ENCODE measurements around the gene AFF3. TPM values are rescaled to one million over a fixed set of nuclear protein-coding genes. Genes with fewer than 3 reads are reported as not detected.

The AFF3 gene
- total and polyA plus RNA-seq, 2 of the 8 experiments (the other 6 are each of a cell fraction or from before 2014, with no cell fraction given): 0.27 to 3.0 TPM

GRCh38 chr2:99841749-99842148, 300.6 kb downstream of the AFF3 start (continued):
- TF ChIP-seq CHD7 (IDR thresholded peaks at IDR 0.05; ENCODE audit: insufficient replicate concordance, low read length) (no peak), SP2 (IDR thresholded peaks at IDR 0.05; ENCODE audit: low read length) (no peak)
